H1 (cell line): ENCODE data around the gene FBXO47. TPM values are rescaled to one million over a fixed set of nuclear protein-coding genes. Genes with fewer than 3 reads are reported as not detected.

ENCODE experiments used
- CTCF ChIA-PET: fragments of 300-600 bp; sonication (Branson Sonifier 250); formaldehyde crosslinking; loops from one replicate; lab custom pipeline; 2021; ENCODE audit not compliant: partially characterized antibody; lab: Charles Lee
- POLR2A ChIA-PET: fragments of 300-600 bp; sonication (Branson Sonifier 250); formaldehyde crosslinking; loops from one replicate; lab custom pipeline; 2021; ENCODE audit warnings: inconsistent platforms; ENCODE audit not compliant: partially characterized antibody; lab: Charles Lee
- DNase-seq, 2 experiments: peaks; one replicate each; pipeline versions ENCODE4 v3.0.0 to v3.0.0-alpha.2; 2010 to 2022; ENCODE audit warnings: low spot score in 2 of 2, low read depth in 1 of 2, mixed read lengths in 1 of 2
- FAIRE-seq: peaks from 2 replicates; lab custom pipeline; 2011; peaks lifted over from hg19 to GRCh38; lab: Jason Lieb, UNC
- H2AFZ ChIP-seq: 2 replicates; pipeline ENCODE4 v1.8.1; 2012; ENCODE audit warnings: low read length, inconsistent platforms
- H2AK5ac ChIP-seq: 2 replicates; pipeline ENCODE4 v1.6.1; 2013; ENCODE audit warnings: low read depth, low read length
- H2BK120ac ChIP-seq: replicated peaks from 2 replicates; pipeline ENCODE3; 2013; ENCODE audit warnings: low read depth, low read length, inconsistent platforms
- H2BK12ac ChIP-seq: 2 replicates; pipeline ENCODE4 v1.6.1; 2013; ENCODE audit warnings: low read depth, low read length
- H2BK15ac ChIP-seq: 2 replicates; pipeline ENCODE4 v1.6.1; 2013; ENCODE audit warnings: low read length
- H2BK20ac ChIP-seq: 2 replicates; pipeline ENCODE4 v1.6.1; 2013; ENCODE audit warnings: low read length
- H2BK5ac ChIP-seq: 2 replicates; pipeline ENCODE4 v1.6.1; 2013; ENCODE audit warnings: low read depth, low read length
- H3K14ac ChIP-seq: 2 replicates; pipeline ENCODE4 v1.6.1; 2013; ENCODE audit warnings: inconsistent platforms; ENCODE audit not compliant: insufficient read length
- H3K18ac ChIP-seq: 2 replicates; pipeline ENCODE4 v1.6.1; 2013; ENCODE audit warnings: low read length; ENCODE audit errors: extremely low read depth
- H3K23ac ChIP-seq: 2 replicates; pipeline ENCODE4 v1.6.1; 2013; ENCODE audit warnings: inconsistent platforms; ENCODE audit not compliant: insufficient read length
- H3K23me2 ChIP-seq: 2 replicates; pipeline ENCODE4 v1.6.1; 2013; ENCODE audit warnings: low read depth, low read length
- H3K27ac ChIP-seq: 2 replicates; pipeline ENCODE4 v1.6.1; 2011; ENCODE audit warnings: low read depth, low read length, inconsistent platforms
- H3K27me3 ChIP-seq, 4 experiments: replicated peaks in 1 of 4; 1 replicate in 1 of 4; 2 replicates in 3 of 4; pipeline versions ENCODE4 v1.6.1 to v1.8.1; 2011 to 2013; ENCODE audit warnings: low read length in 3 of 4, mild to moderate bottlenecking in 3 of 4, inconsistent platforms in 2 of 4, mixed read lengths in 2 of 4, moderate library complexity in 1 of 4; ENCODE audit not compliant: control insufficient read depth in 3 of 4, insufficient read depth in 3 of 4; ENCODE audit errors: extremely low read depth in 1 of 4
- H3K36me3 ChIP-seq, 4 experiments: 2 replicates each; pipeline versions ENCODE4 v1.6.1 to v1.8.1; 2011 to 2013; ENCODE audit warnings: mild to moderate bottlenecking in 4 of 4, low read length in 3 of 4, moderate library complexity in 2 of 4, control low read depth in 1 of 4, inconsistent platforms in 1 of 4; ENCODE audit not compliant: insufficient read depth in 4 of 4, control insufficient read depth in 2 of 4
- H3K4ac ChIP-seq: replicated peaks from 2 replicates; pipeline ENCODE3; 2013; ENCODE audit warnings: low read length, low read depth, mixed read lengths, inconsistent platforms; ENCODE audit not compliant: insufficient read length
- H3K4me1 ChIP-seq, 4 experiments: replicated peaks in 1 of 4; 1 replicate in 1 of 4; 2 replicates in 3 of 4; pipeline versions ENCODE4 v1.6.1 to v1.8.1; 2011 to 2013; ENCODE audit warnings: low read length in 3 of 4, inconsistent platforms in 2 of 4, mixed read lengths in 1 of 4; ENCODE audit not compliant: insufficient read depth in 4 of 4, control insufficient read depth in 3 of 4
- H3K4me2 ChIP-seq, 2 experiments: 2 replicates each; pipeline versions ENCODE4 v1.6.1 to v1.8.1; 2011 to 2013; ENCODE audit warnings: low read depth in 2 of 2, low read length in 2 of 2, control low read depth in 1 of 2, inconsistent platforms in 1 of 2, mild to moderate bottlenecking in 1 of 2; ENCODE audit not compliant: insufficient read depth in 1 of 2
- H3K4me3 ChIP-seq, 4 experiments: fragments of 200-600, 300-600 bp in 1 of 4; sonication (generic), shearing (Covaris generic), sonication (Bioruptor Twin) in 1 of 4; 2 replicates each; pipeline versions ENCODE4 v1.5.1 to v1.8.1; 2011 to 2016; ENCODE audit warnings: low read length in 4 of 4, low read depth in 3 of 4, control low read depth in 2 of 4, inconsistent platforms in 2 of 4, mild to moderate bottlenecking in 2 of 4, mixed read lengths in 1 of 4, moderate library complexity in 1 of 4; ENCODE audit not compliant: insufficient read depth in 2 of 4; ENCODE audit errors: extremely low read depth in 1 of 4
- H3K56ac ChIP-seq: replicated peaks from 2 replicates; pipeline ENCODE3; 2013; ENCODE audit warnings: low read depth, mild to moderate bottlenecking, mixed read lengths, low read length, inconsistent platforms; ENCODE audit not compliant: insufficient read length
- H3K79me1 ChIP-seq: 2 replicates; pipeline ENCODE4 v1.6.1; 2013; ENCODE audit warnings: low read depth, low read length, control low read depth
- H3K79me2 ChIP-seq, 2 experiments: 2 replicates each; pipeline versions ENCODE4 v1.6.1 to v1.8.1; 2012 to 2013; ENCODE audit warnings: low read length in 2 of 2, mild to moderate bottlenecking in 2 of 2, inconsistent platforms in 1 of 2; ENCODE audit not compliant: insufficient read depth in 2 of 2, control insufficient read depth in 1 of 2
- H3K9ac ChIP-seq, 4 experiments: replicated peaks in 1 of 4; 1 replicate in 1 of 4; 2 replicates in 3 of 4; pipeline versions ENCODE4 v1.6.1 to v1.8.1; 2011 to 2013; ENCODE audit warnings: low read depth in 3 of 4, low read length in 3 of 4, control low read depth in 2 of 4, mild to moderate bottlenecking in 2 of 4, moderate library complexity in 2 of 4, inconsistent platforms in 1 of 4; ENCODE audit errors: extremely low read depth in 1 of 4
- H3K9me3 ChIP-seq, 2 experiments: 2 replicates each; pipeline versions ENCODE4 v1.6.1 to v1.8.1; 2012 to 2013; ENCODE audit warnings: mild to moderate bottlenecking in 2 of 2, moderate library complexity in 2 of 2, control low read depth in 1 of 2, inconsistent platforms in 1 of 2, low read depth in 1 of 2, low read length in 1 of 2, mixed read lengths in 1 of 2; ENCODE audit not compliant: insufficient read depth in 2 of 2
- H4K20me1 ChIP-seq, 2 experiments: replicated peaks in 1 of 2; 2 replicates each; pipeline versions ENCODE3 to v1.8.1; 2011 to 2013; ENCODE audit warnings: inconsistent platforms in 2 of 2, low read length in 2 of 2, mild to moderate bottlenecking in 1 of 2; ENCODE audit not compliant: insufficient read depth in 2 of 2, control insufficient read depth in 1 of 2
- H4K5ac ChIP-seq: 2 replicates; pipeline ENCODE4 v1.6.1; 2013; ENCODE audit warnings: low read length, low read depth, mixed read lengths, inconsistent platforms; ENCODE audit not compliant: insufficient read length
- H4K8ac ChIP-seq: 2 replicates; pipeline ENCODE4 v1.8.0; 2013; ENCODE audit warnings: mild to moderate bottlenecking, moderate library complexity, low read length, inconsistent platforms; ENCODE audit not compliant: insufficient read depth; ENCODE audit errors: extremely low read depth
- H4K91ac ChIP-seq: replicated peaks from 2 replicates; pipeline ENCODE3; 2013; ENCODE audit warnings: low read length, mixed read lengths, inconsistent platforms; ENCODE audit not compliant: insufficient read length
- CBX5 ChIP-seq: fragments of 300-800, 300-1000 bp; sonication (generic); IDR thresholded peaks from 2 replicates; pipeline ENCODE4 v1.7.1; 2016; ENCODE audit warnings: antibody characterized with exemption, low read length, low read depth
- CEBPB ChIP-seq: IDR thresholded peaks from 2 replicates; pipeline ENCODE4 v1.6.1; 2012; ENCODE audit warnings: low read depth, low read length
- CHD1 ChIP-seq: IDR thresholded peaks from 2 replicates; pipeline ENCODE4 v1.6.1; 2012; ENCODE audit warnings: low read depth, low read length, improper control_type of control experiment
- GABPA ChIP-seq: IDR thresholded peaks from 2 replicates; pipeline ENCODE4 v1.6.1; 2011; ENCODE audit warnings: mild to moderate bottlenecking, low read length, moderate library complexity, borderline replicate concordance; ENCODE audit not compliant: insufficient read depth
- JUN ChIP-seq: IDR thresholded peaks from 2 replicates; pipeline ENCODE4 v1.6.1; 2011; ENCODE audit warnings: low read depth, mild to moderate bottlenecking, improper control_type of control experiment, low read length
- JUND ChIP-seq: IDR thresholded peaks from 2 replicates; pipeline ENCODE4 v1.6.1; 2011; ENCODE audit warnings: mild to moderate bottlenecking, improper control_type of control experiment, low read length
- RBBP5 ChIP-seq: IDR thresholded peaks from 2 replicates; pipeline ENCODE4 v1.7.1; 2012; ENCODE audit warnings: low read depth, mild to moderate bottlenecking, inconsistent platforms, low read length, moderate library complexity, borderline replicate concordance
- SP2 ChIP-seq: IDR thresholded peaks from 2 replicates; pipeline ENCODE4 v1.6.1; 2012; ENCODE audit warnings: mild to moderate bottlenecking, low read length, inconsistent platforms
- TAF7 ChIP-seq: optimal IDR thresholded peaks from 2 replicates; pipeline ENCODE3; 2011; ENCODE audit warnings: low read depth, mild to moderate bottlenecking, inconsistent platforms, low read length, moderate library complexity, borderline replicate concordance
- TEAD4 ChIP-seq: IDR thresholded peaks from 2 replicates; pipeline ENCODE4 v1.6.1; 2012; ENCODE audit warnings: low read depth, low read length, inconsistent platforms, mixed read lengths
- YY1 ChIP-seq: IDR thresholded peaks from 2 replicates; pipeline ENCODE4 v1.6.1; 2011; ENCODE audit warnings: low read depth, mild to moderate bottlenecking, low read length
- WGBS, 2 experiments: shearing (Covaris generic) in 1 of 2; methylation state at CpG; one replicate each; pipeline versions ENCODE4 v1.1.6 to v1.1.7; 2013 to 2015; ENCODE audit warnings: low lambda C conversion rate in 2 of 2, mixed read lengths in 2 of 2, inconsistent platforms in 1 of 2, low coverage in 1 of 2, missing lambda C conversion rate in 1 of 2; ENCODE audit not compliant: insufficient replicate concordance in 2 of 2, insufficient coverage in 1 of 2, insufficient read length in 1 of 2; ENCODE audit errors: extremely low coverage in 1 of 2, missing lambda C conversion rate in 1 of 2; 5-methylcytosine and 5-hydroxymethylcytosine counted together
- polyA plus RNA-seq, 7 experiments: library from polyadenylated mRNA; depleted of rRNA in 3 of 7; stranded (reverse) in 5 of 7; unstranded in 2 of 7; fragments of >200 nt in 5 of 7; fragments of 200-250 nt in 2 of 7; gene quantifications; 1 replicate in 5 of 7; 2 replicates in 1 of 7; 4 replicates in 1 of 7; pipeline versions ENCODE4 v1.2.1 to v1.2.3, GENCODE V29; 2011 to 2013; ENCODE audit warnings: missing spikeins in 2 of 7, mixed read lengths in 2 of 7
- total RNA-seq: library from RNA; stranded (reverse); fragmentation: NEBNext Ultra II Directional; extraction: Animal tissue kit (Norgen Biotek cat#: 25700); gene quantifications from 2 replicates; pipeline ENCODE4 v1.2.1, GENCODE V29; 2021
- TF ChIP-seq, protein P1 (sequence below), 3 experiments: IDR thresholded peaks; 1 replicate in 2 of 3; 2 replicates in 1 of 3; pipeline versions ENCODE4 v1.5.1 to v1.6.1; 2011; ENCODE audit warnings: low read length in 3 of 3, mild to moderate bottlenecking in 3 of 3, inconsistent platforms in 2 of 3, low read depth in 1 of 3, moderate library complexity in 1 of 3; ENCODE audit not compliant: insufficient read depth in 1 of 3; ENCODE audit errors: control extremely low read depth in 1 of 3

Gene FBXO47
- total and polyA plus RNA-seq, 2 of the 8 experiments (the other 6 are each of a cell fraction or from before 2014, with no cell fraction given): not detected

DNA sequence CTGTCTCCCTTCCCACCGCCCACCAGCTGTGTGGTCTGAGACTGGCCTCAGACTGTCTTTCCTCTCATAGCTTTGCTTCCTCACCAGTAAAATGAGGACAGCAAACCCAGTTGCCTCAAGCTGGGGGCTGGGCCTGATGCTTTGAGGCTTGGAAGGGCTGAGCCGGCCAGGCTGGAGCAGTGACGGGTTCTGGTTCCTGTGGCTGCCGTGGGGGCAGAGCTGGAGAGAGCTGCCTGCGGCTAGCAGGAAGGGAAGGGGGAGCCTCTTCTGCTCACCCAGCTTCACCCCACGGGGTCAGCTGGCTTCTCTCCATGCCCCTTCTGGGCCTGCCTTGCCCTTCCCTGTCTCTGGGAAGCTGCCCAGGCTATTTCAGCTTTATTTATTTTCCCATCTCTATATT, 73.6 kb downstream of the FBXO47 start:
- no peak overlapping the region for H3K23ac ChIP-seq
- H3K79me1 ChIP-seq: no peaks in the 10 kb centered on the region; the same call in 1 of the 2 replicates
- peaks cover 0 to 8% of the 10 kb centered on the region in 2 experiments; a peak in 1 of 4 replicates for H3K79me2 ChIP-seq
- no peak overlapping the region for H2AFZ ChIP-seq
- H3K27me3 ChIP-seq: no peaks in the 10 kb centered on the region
- H3K27ac ChIP-seq: no peak overlapping the region
- no peak for DNase-seq
- no peak overlapping the region for H3K18ac ChIP-seq
- CTCF ChIA-PET: interaction anchor here (0.6 to 1.5 kb wide), 10 partner anchors 13 to 314 kb away, joined by 3 to 6 read pairs (median 4); partner anchors contain the start of gene LASP1NB
- H3K36me3 ChIP-seq: peaks cover 4 to 30% (median 17%) of the 10 kb centered on the region in 4 experiments
- H3K9ac ChIP-seq: no peak overlapping the region
- no peak overlapping the region for H3K4me2 ChIP-seq
- FAIRE-seq: no peak
- H4K8ac ChIP-seq: 0 out of 2 replicates have a peak overlapping the region, but pooled peaks have one; percentile 0
- H3K4me1 ChIP-seq: peaks cover 0 to 7% (median 3%) of the 10 kb centered on the region in 4 experiments; a peak in 5 of 7 replicates
- no peaks in the 10 kb centered on the region for H3K9me3 ChIP-seq
- H4K5ac ChIP-seq: no peak overlapping the region
- H4K91ac ChIP-seq: no peak overlapping the region
- no peak overlapping the region for H2BK5ac ChIP-seq
- peak overlapping the region; percentile 16; the same call in 1 of the 2 replicates for H2BK15ac ChIP-seq
- POLR2A ChIA-PET: interaction anchor here (0.6 to 2.0 kb wide), 9 partner anchors 10 to 95 kb away, joined by 3 to 14 read pairs (median 4); partner anchors contain the start of genes LASP1, PIP4K2B and RPL23
- H4K20me1 ChIP-seq: peaks cover 0 to 13% of the 10 kb centered on the region in 2 experiments
- no peaks in the 10 kb centered on the region for H3K23me2 ChIP-seq
- 88% methylated on average over 6 of the region's 6 CpGs; no CpG with 5 or more reads in 1 of the 2 experiments for WGBS, 2 experiments
- H2BK120ac ChIP-seq: no peak overlapping the region
- no peak overlapping the region for H3K56ac ChIP-seq
- H3K4ac ChIP-seq: no peak overlapping the region
- H3K4me3 ChIP-seq: no peak overlapping the region
- H3K14ac ChIP-seq: no peak overlapping the region
- no peak overlapping the region for H2AK5ac ChIP-seq
- no peak overlapping the region for H2BK20ac ChIP-seq
- H2BK12ac ChIP-seq: no peak overlapping the region
- TF ChIP-seq CEBPB (no peak), CHD1 (no peak), JUND (no peak), GABPA (no peak), RBBP5 (no peak), YY1 (no peak), SP2 (no peak), TAF7 (no peak), CBX5 (no peak), TEAD4 (no peak), JUN (no peak)
- TF ChIP-seq, protein P1, sequence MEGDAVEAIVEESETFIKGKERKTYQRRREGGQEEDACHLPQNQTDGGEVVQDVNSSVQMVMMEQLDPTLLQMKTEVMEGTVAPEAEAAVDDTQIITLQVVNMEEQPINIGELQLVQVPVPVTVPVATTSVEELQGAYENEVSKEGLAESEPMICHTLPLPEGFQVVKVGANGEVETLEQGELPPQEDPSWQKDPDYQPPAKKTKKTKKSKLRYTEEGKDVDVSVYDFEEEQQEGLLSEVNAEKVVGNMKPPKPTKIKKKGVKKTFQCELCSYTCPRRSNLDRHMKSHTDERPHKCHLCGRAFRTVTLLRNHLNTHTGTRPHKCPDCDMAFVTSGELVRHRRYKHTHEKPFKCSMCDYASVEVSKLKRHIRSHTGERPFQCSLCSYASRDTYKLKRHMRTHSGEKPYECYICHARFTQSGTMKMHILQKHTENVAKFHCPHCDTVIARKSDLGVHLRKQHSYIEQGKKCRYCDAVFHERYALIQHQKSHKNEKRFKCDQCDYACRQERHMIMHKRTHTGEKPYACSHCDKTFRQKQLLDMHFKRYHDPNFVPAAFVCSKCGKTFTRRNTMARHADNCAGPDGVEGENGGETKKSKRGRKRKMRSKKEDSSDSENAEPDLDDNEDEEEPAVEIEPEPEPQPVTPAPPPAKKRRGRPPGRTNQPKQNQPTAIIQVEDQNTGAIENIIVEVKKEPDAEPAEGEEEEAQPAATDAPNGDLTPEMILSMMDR (IDR thresholded peaks at IDR 0.05; ENCODE audit: control extremely low read depth in 1 of 3, insufficient read depth in 1 of 3, low read depth in 1 of 3, low read length in 3 of 3): no peak
